HG02970 (cell line): ENCODE measurements around the gene ZCCHC7.
"Not testable (repeated sequence)": the region's sequence is repeated elsewhere in the genome, so short reads cannot be mapped to it uniquely, and the experiment has no call there.

Experiments
- ATAC-seq: cut with Tn5 transposase; IDR thresholded peaks from one replicate; pipeline ENCODE4 v1.9.1; 2021; ENCODE audit warnings: mild to moderate bottlenecking, moderate library complexity, moderate number of reproducible peaks; ENCODE audit not compliant: unreplicated experiment, low FRiP score

Gene ZCCHC7

GRCh38 chr9:37119907-37120842 is at the start of gene ZCCHC7:
Gene ZCCHC7 (plus strand): TSS chr9:37120574.
- ATAC-seq: peak; percentile 88

GRCh38 chr9:37074790-37075189 is 45.6 kb upstream of the ZCCHC7 start:
- ATAC-seq: not testable (repeated sequence)

- ATAC-seq: peak; percentile 89
Measured at GRCh38 chr9:37079370-37080164, 40.8 kb upstream of the ZCCHC7 start.

GRCh38 chr9:37080165-37080628 is 40.2 kb upstream of the ZCCHC7 start:
- peak; percentile 20 for ATAC-seq

GRCh38 chr9:37081507-37081906 is 38.9 kb upstream of the ZCCHC7 start:
- ATAC-seq: not testable (repeated sequence)

GRCh38 chr9:37082214-37082765 is 38.1 kb upstream of the ZCCHC7 start:
- ATAC-seq: no peak

GRCh38 chr9:37083654-37084053 is 36.7 kb upstream of the ZCCHC7 start:
- no peak for ATAC-seq

GRCh38 chr9:37085233-37085632 is 35.1 kb upstream of the ZCCHC7 start:
- no peak for ATAC-seq

GRCh38 chr9:37092714-37093295 is 27.6 kb upstream of the ZCCHC7 start:
- ATAC-seq: not testable (repeated sequence)

- no peak for ATAC-seq
Measured at GRCh38 chr9:37094751-37095150, 25.6 kb upstream of the ZCCHC7 start.

GRCh38 chr9:37096628-37097027 is 23.7 kb upstream of the ZCCHC7 start:
- no peak for ATAC-seq

- ATAC-seq: no peak
Measured at GRCh38 chr9:37097294-37097693, 23.1 kb upstream of the ZCCHC7 start.

GRCh38 chr9:37100327-37100726 is 20.0 kb upstream of the ZCCHC7 start:
- ATAC-seq: no peak

- ATAC-seq: no peak
Measured at GRCh38 chr9:37100741-37101140, 19.6 kb upstream of the ZCCHC7 start.

GRCh38 chr9:37102486-37102885 is 17.9 kb upstream of the ZCCHC7 start:
- no peak for ATAC-seq

GRCh38 chr9:37104183-37104889 is 16.0 kb upstream of the ZCCHC7 start:
- no peak for ATAC-seq

GRCh38 chr9:37105234-37105633 is 15.1 kb upstream of the ZCCHC7 start:
- no peak for ATAC-seq

- no peak for ATAC-seq
Measured at GRCh38 chr9:37107701-37108100, 12.7 kb upstream of the ZCCHC7 start.

GRCh38 chr9:37114442-37114841 is 5.9 kb upstream of the ZCCHC7 start:
- ATAC-seq: not testable (repeated sequence)

GRCh38 chr9:37117956-37118355 is 2.4 kb upstream of the ZCCHC7 start:
- no peak for ATAC-seq
